Stromal cell of bone marrow (primary cell): ENCODE data around the gene PALS2.

Experiments used
- DNase-seq: peaks from one replicate; pipeline ENCODE4 v3.0.0-alpha.2; 2012; ENCODE audit warnings: low read depth

The PALS2 gene

GRCh38 chr7:24591152-24591551, 17.9 kb downstream of the PALS2 start:
- no peak for DNase-seq

- DNase-seq: no peak
These were observed 22.6 kb downstream of the PALS2 start for GRCh38 chr7:24595671-24596418.

DNA sequence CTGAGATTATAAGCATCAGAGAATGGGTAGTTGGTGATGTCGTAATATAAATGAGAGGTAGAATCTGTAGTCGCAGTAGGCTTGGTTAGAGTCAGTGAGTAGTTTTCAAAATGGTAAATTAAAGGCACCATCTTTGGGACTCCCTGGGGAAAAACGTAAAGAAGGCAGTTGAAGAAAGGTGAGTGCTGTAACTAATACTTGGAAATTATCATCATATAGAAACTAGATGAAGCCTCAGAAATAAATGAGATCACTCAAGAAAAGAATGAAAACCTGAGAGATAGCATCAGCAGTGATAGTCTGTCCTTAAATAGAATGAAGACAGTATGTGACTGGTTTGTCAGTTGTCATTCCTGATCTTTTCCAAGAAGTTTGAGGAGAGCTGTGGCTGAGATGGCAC, 23.8 kb downstream of the PALS2 start:
- DNase-seq: no peak

DNA sequence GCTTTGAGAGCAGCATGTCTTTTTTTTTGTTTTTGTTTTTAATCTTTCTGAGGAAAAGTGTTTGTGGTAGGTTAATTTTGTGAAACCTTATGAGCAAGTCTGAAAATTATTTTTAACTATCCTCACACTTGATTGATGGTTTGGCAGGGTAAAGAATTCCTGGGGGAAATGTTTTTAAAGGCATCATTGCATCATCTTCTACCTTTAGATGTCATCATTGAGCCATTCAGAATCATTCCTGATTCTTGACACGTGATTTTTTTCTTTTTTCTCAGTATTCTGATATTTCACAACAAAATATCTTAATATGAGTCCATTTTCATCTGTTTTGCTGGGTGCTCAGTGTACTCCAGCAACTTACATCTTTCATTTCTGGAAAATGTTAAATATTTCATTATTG, 28.3 kb downstream of the PALS2 start:
- DNase-seq: no peak

DNA sequence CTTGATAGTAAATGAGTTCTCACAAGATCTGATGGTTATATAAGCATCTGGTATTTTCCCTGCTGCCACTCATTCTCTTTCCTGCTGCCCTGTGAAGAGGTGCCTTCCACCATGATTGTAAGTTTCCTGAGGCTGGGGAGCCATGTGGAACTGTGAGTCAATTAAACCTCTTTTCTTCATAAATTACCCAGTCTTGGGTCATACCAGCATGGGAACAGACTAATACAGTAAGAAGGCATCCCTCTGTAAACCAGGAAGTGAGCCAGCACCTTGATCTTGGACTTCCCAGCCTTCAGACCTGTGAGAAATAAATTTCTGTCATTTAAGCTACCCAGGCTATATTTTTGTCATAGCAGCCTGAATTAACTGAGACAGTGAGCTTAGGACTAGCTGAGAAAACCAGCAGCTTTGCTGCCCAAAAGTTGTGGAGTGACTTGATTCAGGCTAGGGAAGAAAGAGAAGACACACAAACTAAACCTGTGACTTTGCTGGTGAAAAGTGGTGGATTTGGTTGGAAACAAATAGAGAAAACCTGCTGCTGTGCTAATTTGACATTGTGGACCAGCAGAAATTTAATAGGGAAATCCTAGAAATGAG, 29.7 kb downstream of the PALS2 start:
- no peak for DNase-seq

- DNase-seq: no peak
These were observed 31.4 kb downstream of the PALS2 start for GRCh38 chr7:24604630-24605029.

- DNase-seq: no peak
These were observed 35.3 kb downstream of the PALS2 start for GRCh38 chr7:24608504-24608903.

- no peak for DNase-seq
These were observed 35.8 kb downstream of the PALS2 start for GRCh38 chr7:24609059-24609458.

- no peak for DNase-seq
These were observed 36.3 kb downstream of the PALS2 start for GRCh38 chr7:24609570-24609969.

- DNase-seq: no peak
These were observed 37.9 kb downstream of the PALS2 start for GRCh38 chr7:24611130-24611529.

DNA sequence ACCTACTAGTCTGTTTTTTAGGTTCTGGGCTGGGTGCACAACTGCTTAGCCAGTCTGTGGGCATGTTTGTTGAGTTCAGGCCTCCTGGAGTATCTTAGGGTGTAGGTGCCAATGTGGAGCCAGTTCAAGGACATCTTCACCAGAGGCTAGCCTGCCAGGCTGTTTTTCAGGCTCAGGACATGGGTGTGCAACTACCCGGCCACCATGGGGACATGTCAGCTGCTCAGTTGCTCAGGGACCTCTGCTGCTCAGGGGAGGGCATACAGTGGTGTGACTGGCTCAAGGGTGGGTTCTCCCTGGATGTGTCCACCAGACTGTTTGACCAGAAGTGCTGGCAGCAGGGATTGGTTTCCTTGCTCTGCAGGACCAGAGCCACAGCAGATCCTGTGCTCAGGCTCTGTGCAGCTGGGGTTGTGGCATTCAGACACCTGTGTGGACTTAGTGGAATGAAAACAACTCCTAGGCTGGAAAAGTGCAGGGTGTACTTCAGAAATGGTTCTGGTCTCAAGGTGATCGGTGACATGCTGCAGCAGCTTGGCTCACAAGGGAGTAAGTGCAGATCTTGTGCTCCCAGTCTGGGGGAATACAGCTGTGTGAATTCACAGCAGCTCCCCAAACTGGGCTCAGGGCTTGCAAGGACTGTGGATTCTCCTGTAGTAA, 44.8 kb downstream of the PALS2 start:
- DNase-seq: no peak

- no peak for DNase-seq
These were observed 46.7 kb downstream of the PALS2 start for GRCh38 chr7:24619978-24620377.

- no peak for DNase-seq
These were observed 49.5 kb downstream of the PALS2 start for GRCh38 chr7:24622646-24623182.
